Measurements from ENCODE around the gene SOCS6. TPM values are rescaled to one million over a fixed set of nuclear protein-coding genes. Genes with fewer than 3 reads are reported as not detected.

Gene SOCS6
- total and polyA plus RNA-seq, 2 of the 13 experiments (the other 11 are each of a cell fraction or from before 2014, with no cell fraction given) = 18.6 to 38.3 TPM

DNA sequence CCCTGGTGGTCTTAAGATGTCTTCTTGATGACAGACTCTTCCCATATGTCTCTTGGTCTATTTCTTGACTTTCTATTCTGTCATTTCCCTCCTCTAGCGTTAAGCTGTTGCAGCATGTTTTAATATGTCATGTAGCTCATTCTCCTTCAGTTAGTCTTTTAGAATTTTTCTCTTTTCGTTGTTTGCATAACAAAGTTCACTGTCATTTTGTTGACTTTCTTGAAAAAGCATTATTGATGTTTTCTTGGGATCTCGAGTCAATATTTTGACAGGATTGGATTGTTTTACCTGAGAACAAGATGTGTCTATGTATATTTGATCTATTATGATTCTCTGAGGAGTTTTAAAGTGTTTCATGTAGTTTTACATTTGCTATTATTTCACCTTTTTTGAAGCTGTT is 24.8 kb downstream of the SOCS6 start (continued):
- TF ChIP-seq, protein P1, sequence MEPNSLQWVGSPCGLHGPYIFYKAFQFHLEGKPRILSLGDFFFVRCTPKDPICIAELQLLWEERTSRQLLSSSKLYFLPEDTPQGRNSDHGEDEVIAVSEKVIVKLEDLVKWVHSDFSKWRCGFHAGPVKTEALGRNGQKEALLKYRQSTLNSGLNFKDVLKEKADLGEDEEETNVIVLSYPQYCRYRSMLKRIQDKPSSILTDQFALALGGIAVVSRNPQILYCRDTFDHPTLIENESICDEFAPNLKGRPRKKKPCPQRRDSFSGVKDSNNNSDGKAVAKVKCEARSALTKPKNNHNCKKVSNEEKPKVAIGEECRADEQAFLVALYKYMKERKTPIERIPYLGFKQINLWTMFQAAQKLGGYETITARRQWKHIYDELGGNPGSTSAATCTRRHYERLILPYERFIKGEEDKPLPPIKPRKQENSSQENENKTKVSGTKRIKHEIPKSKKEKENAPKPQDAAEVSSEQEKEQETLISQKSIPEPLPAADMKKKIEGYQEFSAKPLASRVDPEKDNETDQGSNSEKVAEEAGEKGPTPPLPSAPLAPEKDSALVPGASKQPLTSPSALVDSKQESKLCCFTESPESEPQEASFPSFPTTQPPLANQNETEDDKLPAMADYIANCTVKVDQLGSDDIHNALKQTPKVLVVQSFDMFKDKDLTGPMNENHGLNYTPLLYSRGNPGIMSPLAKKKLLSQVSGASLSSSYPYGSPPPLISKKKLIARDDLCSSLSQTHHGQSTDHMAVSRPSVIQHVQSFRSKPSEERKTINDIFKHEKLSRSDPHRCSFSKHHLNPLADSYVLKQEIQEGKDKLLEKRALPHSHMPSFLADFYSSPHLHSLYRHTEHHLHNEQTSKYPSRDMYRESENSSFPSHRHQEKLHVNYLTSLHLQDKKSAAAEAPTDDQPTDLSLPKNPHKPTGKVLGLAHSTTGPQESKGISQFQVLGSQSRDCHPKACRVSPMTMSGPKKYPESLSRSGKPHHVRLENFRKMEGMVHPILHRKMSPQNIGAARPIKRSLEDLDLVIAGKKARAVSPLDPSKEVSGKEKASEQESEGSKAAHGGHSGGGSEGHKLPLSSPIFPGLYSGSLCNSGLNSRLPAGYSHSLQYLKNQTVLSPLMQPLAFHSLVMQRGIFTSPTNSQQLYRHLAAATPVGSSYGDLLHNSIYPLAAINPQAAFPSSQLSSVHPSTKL (CRISPR knock-in tag; IDR thresholded peaks at IDR 0.05) = peak; percentile 76
- no peak for TF ChIP-seq ZNF180 (CRISPR knock-in tag; IDR thresholded peaks at IDR 0.05; ENCODE audit: borderline replicate concordance, low read depth)
- TF ChIP-seq HOXA5 (CRISPR knock-in tag; IDR thresholded peaks at IDR 0.05) = 0 out of 2 replicates have a peak, but pooled peaks have one; percentile 41
- TF ChIP-seq ATF7-NPFF (CRISPR knock-in tag; IDR thresholded peaks at IDR 0.05; ENCODE audit: low read depth) = no peak
- TF ChIP-seq, protein P2, sequence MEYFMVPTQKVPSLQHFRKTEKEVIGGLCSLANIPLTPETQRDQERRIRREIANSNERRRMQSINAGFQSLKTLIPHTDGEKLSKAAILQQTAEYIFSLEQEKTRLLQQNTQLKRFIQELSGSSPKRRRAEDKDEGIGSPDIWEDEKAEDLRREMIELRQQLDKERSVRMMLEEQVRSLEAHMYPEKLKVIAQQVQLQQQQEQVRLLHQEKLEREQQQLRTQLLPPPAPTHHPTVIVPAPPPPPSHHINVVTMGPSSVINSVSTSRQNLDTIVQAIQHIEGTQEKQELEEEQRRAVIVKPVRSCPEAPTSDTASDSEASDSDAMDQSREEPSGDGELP (IDR thresholded peaks at IDR 0.05; ENCODE audit: borderline replicate concordance, low read depth) = no peak
- no peak for TF ChIP-seq SOX6 (IDR thresholded peaks at IDR 0.05)
- TF ChIP-seq SOX6 (CRISPR knock-in tag; IDR thresholded peaks at IDR 0.05) = peak; percentile 65; the same call in 1 of the 2 replicates
- TF ChIP-seq GATAD1 (CRISPR knock-in tag; IDR thresholded peaks at IDR 0.05) = no peak
- TF ChIP-seq, protein P3, sequence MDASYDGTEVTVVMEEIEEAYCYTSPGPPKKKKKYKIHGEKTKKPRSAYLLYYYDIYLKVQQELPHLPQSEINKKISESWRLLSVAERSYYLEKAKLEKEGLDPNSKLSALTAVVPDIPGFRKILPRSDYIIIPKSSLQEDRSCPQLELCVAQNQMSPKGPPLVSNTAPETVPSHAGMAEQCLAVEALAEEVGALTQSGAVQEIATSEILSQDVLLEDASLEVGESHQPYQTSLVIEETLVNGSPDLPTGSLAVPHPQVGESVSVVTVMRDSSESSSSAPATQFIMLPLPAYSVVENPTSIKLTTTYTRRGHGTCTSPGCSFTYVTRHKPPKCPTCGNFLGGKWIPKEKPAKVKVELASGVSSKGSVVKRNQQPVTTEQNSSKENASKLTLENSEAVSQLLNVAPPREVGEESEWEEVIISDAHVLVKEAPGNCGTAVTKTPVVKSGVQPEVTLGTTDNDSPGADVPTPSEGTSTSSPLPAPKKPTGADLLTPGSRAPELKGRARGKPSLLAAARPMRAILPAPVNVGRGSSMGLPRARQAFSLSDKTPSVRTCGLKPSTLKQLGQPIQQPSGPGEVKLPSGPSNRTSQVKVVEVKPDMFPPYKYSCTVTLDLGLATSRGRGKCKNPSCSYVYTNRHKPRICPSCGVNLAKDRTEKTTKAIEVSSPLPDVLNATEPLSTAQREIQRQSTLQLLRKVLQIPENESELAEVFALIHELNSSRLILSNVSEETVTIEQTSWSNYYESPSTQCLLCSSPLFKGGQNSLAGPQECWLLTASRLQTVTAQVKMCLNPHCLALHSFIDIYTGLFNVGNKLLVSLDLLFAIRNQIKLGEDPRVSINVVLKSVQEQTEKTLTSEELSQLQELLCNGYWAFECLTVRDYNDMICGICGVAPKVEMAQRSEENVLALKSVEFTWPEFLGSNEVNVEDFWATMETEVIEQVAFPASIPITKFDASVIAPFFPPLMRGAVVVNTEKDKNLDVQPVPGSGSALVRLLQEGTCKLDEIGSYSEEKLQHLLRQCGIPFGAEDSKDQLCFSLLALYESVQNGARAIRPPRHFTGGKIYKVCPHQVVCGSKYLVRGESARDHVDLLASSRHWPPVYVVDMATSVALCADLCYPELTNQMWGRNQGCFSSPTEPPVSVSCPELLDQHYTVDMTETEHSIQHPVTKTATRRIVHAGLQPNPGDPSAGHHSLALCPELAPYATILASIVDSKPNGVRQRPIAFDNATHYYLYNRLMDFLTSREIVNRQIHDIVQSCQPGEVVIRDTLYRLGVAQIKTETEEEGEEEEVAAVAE (CRISPR knock-in tag; IDR thresholded peaks at IDR 0.05; ENCODE audit: borderline replicate concordance) = no peak
- 0 out of 3 replicates have a peak, but pooled peaks have one; percentile 23 for TF ChIP-seq MXI1 (IDR thresholded peaks at IDR 0.05; ENCODE audit: borderline replicate concordance, low read depth, low read length)
- TF ChIP-seq NCOA2 (CRISPR knock-in tag; IDR thresholded peaks at IDR 0.05) = peak; percentile 44; the same call in 1 of the 2 replicates
- TF ChIP-seq, protein P4, sequence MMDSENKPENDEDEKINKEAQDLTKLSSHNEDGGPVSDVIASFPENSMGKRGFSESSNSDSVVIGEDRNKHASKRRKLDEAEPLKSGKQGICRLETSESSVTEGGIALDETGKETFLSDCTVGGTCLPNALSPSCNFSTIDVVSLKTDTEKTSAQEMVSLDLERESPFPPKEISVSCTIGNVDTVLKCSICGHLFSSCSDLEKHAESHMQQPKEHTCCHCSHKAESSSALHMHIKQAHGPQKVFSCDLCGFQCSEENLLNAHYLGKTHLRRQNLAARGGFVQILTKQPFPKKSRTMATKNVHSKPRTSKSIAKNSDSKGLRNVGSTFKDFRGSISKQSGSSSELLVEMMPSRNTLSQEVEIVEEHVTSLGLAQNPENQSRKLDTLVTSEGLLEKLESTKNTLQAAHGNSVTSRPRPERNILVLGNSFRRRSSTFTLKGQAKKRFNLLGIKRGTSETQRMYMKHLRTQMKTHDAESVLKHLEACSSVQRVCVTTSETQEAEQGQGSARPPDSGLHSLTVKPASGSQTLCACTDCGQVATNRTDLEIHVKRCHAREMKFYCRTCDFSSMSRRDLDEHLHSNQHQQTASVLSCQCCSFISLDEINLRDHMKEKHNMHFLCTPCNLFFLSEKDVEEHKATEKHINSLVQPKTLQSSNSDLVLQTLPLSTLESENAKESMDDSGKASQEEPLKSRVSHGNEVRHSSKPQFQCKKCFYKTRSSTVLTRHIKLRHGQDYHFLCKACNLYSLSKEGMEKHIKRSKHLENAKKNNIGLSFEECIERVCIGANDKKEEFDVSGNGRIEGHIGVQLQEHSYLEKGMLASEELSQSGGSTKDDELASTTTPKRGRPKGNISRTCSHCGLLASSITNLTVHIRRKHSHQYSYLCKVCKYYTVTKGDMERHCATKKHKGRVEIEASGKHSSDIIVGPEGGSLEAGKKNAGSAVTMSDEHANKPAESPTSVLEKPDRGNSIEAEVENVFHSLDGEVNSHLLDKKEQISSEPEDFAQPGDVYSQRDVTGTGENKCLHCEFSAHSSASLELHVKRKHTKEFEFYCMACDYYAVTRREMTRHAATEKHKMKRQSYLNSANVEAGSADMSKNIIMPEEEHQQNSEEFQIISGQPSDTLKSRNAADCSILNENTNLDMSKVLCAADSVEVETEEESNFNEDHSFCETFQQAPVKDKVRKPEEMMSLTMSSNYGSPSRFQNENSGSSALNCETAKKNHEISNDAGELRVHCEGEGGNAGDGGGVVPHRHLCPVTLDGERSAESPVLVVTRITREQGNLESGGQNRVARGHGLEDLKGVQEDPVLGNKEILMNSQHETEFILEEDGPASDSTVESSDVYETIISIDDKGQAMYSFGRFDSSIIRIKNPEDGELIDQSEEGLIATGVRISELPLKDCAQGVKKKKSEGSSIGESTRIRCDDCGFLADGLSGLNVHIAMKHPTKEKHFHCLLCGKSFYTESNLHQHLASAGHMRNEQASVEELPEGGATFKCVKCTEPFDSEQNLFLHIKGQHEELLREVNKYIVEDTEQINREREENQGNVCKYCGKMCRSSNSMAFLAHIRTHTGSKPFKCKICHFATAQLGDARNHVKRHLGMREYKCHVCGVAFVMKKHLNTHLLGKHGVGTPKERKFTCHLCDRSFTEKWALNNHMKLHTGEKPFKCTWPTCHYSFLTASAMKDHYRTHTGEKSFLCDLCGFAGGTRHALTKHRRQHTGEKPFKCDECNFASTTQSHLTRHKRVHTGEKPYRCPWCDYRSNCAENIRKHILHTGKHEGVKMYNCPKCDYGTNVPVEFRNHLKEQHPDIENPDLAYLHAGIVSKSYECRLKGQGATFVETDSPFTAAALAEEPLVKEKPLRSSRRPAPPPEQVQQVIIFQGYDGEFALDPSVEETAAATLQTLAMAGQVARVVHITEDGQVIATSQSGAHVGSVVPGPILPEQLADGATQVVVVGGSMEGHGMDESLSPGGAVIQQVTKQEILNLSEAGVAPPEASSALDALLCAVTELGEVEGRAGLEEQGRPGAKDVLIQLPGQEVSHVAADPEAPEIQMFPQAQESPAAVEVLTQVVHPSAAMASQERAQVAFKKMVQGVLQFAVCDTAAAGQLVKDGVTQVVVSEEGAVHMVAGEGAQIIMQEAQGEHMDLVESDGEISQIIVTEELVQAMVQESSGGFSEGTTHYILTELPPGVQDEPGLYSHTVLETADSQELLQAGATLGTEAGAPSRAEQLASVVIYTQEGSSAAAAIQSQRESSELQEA (CRISPR knock-in tag; IDR thresholded peaks at IDR 0.05; ENCODE audit: not compliant biosample characterization) = no peak

All from HepG2 (cell line).